Measurements from ENCODE around the gene SULT1A2.
"Not testable (repeated sequence)": the region's sequence is repeated elsewhere in the genome, so short reads cannot be mapped to it uniquely, and the experiment has no call there.

Gene SULT1A2

DNA sequence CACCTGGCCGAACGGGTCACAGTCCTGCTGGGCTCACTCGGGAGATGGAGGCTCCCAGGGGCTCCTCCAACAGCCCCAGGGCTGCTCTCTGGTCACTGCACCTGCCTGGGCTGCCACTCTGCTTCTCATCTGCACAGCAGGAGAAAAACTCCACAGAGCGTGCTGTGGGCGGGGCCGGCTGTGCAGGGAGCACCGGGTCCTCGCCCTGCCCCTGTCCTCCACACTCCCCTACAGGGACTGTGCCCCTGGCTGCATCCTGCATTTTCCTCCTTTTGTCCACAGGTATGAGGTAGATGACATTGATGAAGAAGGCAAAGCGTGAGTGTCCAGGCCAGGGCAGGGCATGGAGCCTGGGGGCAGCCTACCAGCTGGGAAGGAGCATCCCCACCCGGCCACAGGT, 5.2 kb upstream of the SULT1A2 start:
- H3K27ac ChIP-seq (ENCODE audit: insufficient read depth, low read length, poor library complexity, severe bottlenecking); H3K4me1 ChIP-seq (ENCODE audit: control insufficient read depth, insufficient read depth, low read length, poor library complexity, severe bottlenecking); H3K27me3 ChIP-seq (replicated peaks; ENCODE audit: control insufficient read depth, insufficient read depth, low read length, poor library complexity, severe bottlenecking); H3K36me3 ChIP-seq (ENCODE audit: control insufficient read depth, insufficient read depth, low read length); H3K4me3 ChIP-seq (ENCODE audit: insufficient read depth, low read depth, low read length, poor library complexity, severe bottlenecking); H3K9me3 ChIP-seq (ENCODE audit: control insufficient read depth, low read length); DNase-seq: not testable (repeated sequence)

DNA sequence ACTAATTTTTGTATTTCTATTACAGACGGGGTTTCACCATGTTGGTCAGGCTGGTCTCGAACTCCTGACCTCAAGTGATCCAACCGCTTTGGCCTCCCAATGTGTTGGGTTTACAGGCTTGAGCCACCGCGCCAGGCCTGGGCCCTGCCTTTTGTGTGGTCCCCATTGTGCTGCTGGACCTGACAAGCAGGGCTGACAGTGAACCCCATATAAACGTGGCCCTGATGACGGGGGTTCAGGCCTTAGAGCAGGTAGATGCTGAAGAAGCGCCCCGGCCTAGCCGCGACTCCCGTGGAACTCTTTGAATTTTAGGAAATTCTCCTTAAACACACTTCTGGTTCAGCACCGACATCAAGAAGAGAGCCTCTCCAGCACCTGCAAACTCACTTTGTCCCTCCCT, 4.7 kb upstream of the SULT1A2 start:
- not testable (repeated sequence) for H3K4me3 ChIP-seq (ENCODE audit: insufficient read depth, low read depth, low read length, poor library complexity, severe bottlenecking); DNase-seq; H3K4me1 ChIP-seq (ENCODE audit: control insufficient read depth, insufficient read depth, low read length, poor library complexity, severe bottlenecking); H3K36me3 ChIP-seq (ENCODE audit: control insufficient read depth, insufficient read depth, low read length); H3K27ac ChIP-seq (ENCODE audit: insufficient read depth, low read length, poor library complexity, severe bottlenecking); H3K9me3 ChIP-seq (ENCODE audit: control insufficient read depth, low read length); H3K27me3 ChIP-seq (replicated peaks; ENCODE audit: control insufficient read depth, insufficient read depth, low read length, poor library complexity, severe bottlenecking)

DNA sequence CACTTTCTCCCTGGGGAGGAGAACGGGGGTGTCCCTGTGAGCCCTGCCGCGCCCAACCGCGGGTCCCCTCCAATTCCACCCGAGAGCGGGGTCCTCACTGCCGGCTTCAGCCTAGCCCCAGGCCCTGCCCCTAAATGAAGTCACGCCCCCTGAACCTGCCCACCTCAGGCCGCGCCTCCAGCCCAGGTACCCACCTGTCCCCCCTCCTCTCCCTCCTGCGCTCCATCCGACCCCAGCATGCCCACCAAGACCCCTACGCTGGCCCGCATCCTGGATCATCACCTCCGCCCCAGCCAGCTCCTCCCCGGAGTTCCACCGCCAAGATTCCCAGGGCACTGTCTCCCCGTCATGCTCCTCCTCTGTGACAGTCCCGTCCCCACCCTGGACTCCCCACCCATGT, 4.1 kb upstream of the SULT1A2 start:
- H3K4me3 ChIP-seq (ENCODE audit: insufficient read depth, low read depth, low read length, poor library complexity, severe bottlenecking); DNase-seq; H3K27me3 ChIP-seq (replicated peaks; ENCODE audit: control insufficient read depth, insufficient read depth, low read length, poor library complexity, severe bottlenecking); H3K36me3 ChIP-seq (ENCODE audit: control insufficient read depth, insufficient read depth, low read length); H3K4me1 ChIP-seq (ENCODE audit: control insufficient read depth, insufficient read depth, low read length, poor library complexity, severe bottlenecking); H3K9me3 ChIP-seq (ENCODE audit: control insufficient read depth, low read length); H3K27ac ChIP-seq (ENCODE audit: insufficient read depth, low read length, poor library complexity, severe bottlenecking): not testable (repeated sequence)

DNA sequence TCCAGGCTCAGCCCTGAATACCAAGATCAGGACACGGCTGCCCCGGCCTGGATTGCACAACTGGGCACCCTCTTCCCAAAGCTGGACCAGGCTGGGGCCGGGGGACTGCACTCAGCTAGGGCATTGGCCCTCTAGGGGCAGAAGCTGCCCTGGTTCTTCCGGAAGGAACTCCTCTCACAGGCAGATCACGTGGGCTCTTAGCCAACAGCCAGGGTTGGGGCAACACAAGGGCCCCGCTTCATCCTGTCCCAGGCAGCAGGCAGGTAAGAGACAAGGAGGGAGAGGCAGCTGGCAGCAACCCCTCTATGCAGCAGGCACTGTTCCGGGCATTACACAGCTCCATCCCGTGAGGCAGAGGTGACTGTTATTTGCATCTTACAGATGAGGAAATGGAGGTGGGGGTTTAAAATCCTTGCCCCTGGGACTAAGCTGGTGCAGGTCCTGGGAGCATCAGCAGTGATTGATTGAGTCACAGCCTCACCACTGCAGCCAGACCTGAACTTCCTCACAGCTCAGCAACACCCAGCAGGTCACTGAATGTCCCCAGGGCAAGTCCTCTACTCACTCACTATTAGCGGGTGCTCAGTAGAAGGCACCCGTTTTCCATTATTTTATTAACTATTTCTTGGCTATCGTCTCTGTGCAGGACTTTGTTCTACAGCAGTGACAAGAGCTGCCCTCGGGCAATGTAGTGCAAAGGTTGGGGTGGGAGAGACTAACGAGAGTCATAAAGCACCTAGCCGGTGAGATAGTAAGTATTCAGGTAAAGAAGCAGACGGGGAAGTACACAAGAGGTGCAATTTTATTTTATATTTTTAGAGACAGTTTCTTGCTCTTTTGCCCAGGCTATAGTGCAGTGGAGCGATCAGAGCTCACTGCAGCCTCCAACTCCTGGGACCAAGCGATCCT, 2.8 kb upstream of the SULT1A2 start:
- not testable (repeated sequence) for H3K27ac ChIP-seq (ENCODE audit: insufficient read depth, low read length, poor library complexity, severe bottlenecking); H3K36me3 ChIP-seq (ENCODE audit: control insufficient read depth, insufficient read depth, low read length); H3K9me3 ChIP-seq (ENCODE audit: control insufficient read depth, low read length); H3K4me1 ChIP-seq (ENCODE audit: control insufficient read depth, insufficient read depth, low read length, poor library complexity, severe bottlenecking); DNase-seq; H3K4me3 ChIP-seq (ENCODE audit: insufficient read depth, low read depth, low read length, poor library complexity, severe bottlenecking); H3K27me3 ChIP-seq (replicated peaks; ENCODE audit: control insufficient read depth, insufficient read depth, low read length, poor library complexity, severe bottlenecking)

DNA sequence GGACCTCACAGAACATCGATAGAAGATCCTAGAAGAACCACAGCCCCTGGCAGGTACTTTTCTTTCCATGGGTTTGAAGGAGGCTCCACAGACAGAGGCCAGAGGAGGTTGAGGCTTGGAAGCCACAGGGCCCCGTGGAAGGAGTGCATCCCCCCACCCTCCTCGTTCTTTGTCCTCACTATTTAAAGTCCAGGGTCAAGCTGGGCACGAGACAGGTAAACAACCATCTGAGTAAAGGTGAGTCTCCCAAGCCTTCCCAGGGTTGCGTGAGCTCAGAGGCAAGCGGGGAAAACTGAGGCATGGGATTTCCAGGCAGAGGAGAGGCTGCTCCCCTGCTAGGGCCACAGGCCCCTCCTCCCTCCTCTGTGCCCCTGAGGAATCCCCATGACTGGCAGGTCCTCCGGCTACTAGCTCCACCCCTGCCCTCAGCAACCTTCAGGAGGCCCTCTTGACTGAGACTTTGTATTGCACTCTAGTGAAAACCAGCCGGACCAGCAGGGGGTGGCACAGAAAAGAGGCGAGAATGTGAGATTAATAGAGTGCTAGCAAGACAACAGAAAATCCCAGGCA, 927 bp upstream of the SULT1A2 start:
- Histone ChIP-seq H3K27me3 (replicated peaks; ENCODE audit: control insufficient read depth, insufficient read depth, low read length, poor library complexity, severe bottlenecking) (no peaks in the 10 kb centered on the region), H3K4me3 (ENCODE audit: insufficient read depth, low read depth, low read length, poor library complexity, severe bottlenecking) (no peak overlapping the region), H3K27ac (ENCODE audit: insufficient read depth, low read length, poor library complexity, severe bottlenecking) (no peak overlapping the region), H3K4me1 (ENCODE audit: control insufficient read depth, insufficient read depth, low read length, poor library complexity, severe bottlenecking) (no peaks in the 10 kb centered on the region), H3K9me3 (ENCODE audit: control insufficient read depth, low read length) (no peaks in the 10 kb centered on the region), H3K36me3 (ENCODE audit: control insufficient read depth, insufficient read depth, low read length) (no peaks in the 10 kb centered on the region)
- no peak for DNase-seq

DNA sequence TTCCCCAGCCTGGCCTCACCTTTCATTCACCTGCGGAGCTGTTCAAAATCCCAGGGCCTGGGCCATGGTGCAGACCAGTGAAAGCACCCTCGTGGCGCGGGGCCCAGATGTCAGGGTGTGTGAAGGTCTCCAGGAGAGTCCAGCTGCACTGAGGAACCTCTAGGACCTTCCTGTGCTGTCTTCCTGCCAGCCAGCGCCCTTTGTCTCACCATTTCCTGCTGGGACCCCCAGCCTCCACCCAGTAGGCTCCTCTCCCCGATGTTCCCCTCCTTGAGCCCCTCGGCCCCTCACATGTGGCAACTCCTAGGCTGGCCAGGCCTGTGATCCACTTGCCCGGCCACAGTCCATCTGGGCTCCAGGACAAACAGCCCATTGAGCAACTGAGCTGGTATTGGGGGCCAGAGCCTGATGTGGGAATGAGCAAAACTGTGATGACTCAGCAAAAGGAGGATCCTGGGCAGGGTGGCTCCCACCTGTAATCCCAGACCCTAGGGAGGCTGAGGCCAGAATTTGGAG, 677 bp downstream of the SULT1A2 start:
- Histone ChIP-seq H3K9me3 (ENCODE audit: control insufficient read depth, low read length) (no peaks in the 10 kb centered on the region), H3K27ac (ENCODE audit: insufficient read depth, low read length, poor library complexity, severe bottlenecking) (no peak overlapping the region), H3K4me3 (ENCODE audit: insufficient read depth, low read depth, low read length, poor library complexity, severe bottlenecking) (no peak overlapping the region), H3K36me3 (ENCODE audit: control insufficient read depth, insufficient read depth, low read length) (peaks cover 5% of the 10 kb centered on the region), H3K27me3 (replicated peaks; ENCODE audit: control insufficient read depth, insufficient read depth, low read length, poor library complexity, severe bottlenecking) (no peaks in the 10 kb centered on the region), H3K4me1 (ENCODE audit: control insufficient read depth, insufficient read depth, low read length, poor library complexity, severe bottlenecking) (no peaks in the 10 kb centered on the region)
- DNase-seq = no peak

DNA sequence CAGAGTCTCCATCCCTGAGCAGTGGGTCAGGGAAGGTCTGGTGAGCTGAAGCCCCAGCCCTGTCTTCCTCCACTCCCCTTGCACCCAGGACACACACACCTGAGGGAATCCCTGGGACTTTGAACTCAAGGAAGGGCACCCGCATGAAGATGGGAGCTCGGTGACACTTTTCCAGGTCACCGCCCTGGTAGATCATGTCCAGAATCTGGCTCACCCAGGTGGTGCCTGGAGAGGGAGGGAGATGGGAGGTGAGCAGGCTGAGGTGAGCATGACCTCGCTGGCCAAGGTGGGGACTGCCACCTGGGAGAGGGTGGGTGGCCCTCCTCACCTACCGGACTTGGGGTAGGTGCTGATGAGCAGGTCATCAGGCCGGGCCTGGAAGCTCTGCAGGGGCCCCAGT, 1.4 kb downstream of the SULT1A2 start:
- DNase-seq; H3K4me1 ChIP-seq (ENCODE audit: control insufficient read depth, insufficient read depth, low read length, poor library complexity, severe bottlenecking); H3K4me3 ChIP-seq (ENCODE audit: insufficient read depth, low read depth, low read length, poor library complexity, severe bottlenecking); H3K9me3 ChIP-seq (ENCODE audit: control insufficient read depth, low read length); H3K27ac ChIP-seq (ENCODE audit: insufficient read depth, low read length, poor library complexity, severe bottlenecking); H3K27me3 ChIP-seq (replicated peaks; ENCODE audit: control insufficient read depth, insufficient read depth, low read length, poor library complexity, severe bottlenecking): not testable (repeated sequence)
- H3K36me3 ChIP-seq (ENCODE audit: control insufficient read depth, insufficient read depth, low read length) = peaks cover 12% of the 10 kb centered on the region

DNA sequence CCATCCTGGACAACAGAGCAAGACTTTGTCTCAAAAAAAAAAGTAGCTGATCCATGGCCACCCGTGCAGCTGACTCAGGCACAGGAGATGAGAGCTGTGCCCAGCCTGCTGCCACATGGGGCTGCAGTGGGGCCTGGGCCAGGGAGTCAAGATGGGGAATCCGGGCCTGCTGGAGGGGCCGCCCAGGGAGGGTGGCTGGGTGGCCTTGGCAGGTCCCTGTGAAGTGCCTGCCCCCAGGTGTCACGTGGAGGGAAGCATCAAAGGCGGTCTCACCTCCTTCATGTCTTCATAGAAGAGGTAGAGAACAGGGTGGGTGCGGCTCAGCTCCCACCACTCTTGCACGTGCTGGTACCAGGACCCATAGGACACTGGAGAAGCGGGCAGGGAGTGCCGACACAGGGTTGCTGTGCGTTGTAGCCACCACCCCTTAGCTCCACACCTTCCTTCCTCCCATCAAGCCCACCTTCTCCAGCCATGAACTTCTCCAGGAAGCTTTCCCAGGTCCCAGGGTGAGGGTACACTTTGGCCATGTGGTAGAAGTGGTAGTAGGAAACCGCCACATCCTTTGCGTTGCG, 3.8 kb downstream of the SULT1A2 start:
- no peak for DNase-seq
- H3K27ac ChIP-seq (ENCODE audit: insufficient read depth, low read length, poor library complexity, severe bottlenecking) = no peak overlapping the region
- no peaks in the 10 kb centered on the region for H3K9me3 ChIP-seq (ENCODE audit: control insufficient read depth, low read length)
- no peak overlapping the region for H3K4me3 ChIP-seq (ENCODE audit: insufficient read depth, low read depth, low read length, poor library complexity, severe bottlenecking)
- no peaks in the 10 kb centered on the region for H3K4me1 ChIP-seq (ENCODE audit: control insufficient read depth, insufficient read depth, low read length, poor library complexity, severe bottlenecking)
- H3K36me3 ChIP-seq (ENCODE audit: control insufficient read depth, insufficient read depth, low read length) = peaks cover 35% of the 10 kb centered on the region
- no peaks in the 10 kb centered on the region for H3K27me3 ChIP-seq (replicated peaks; ENCODE audit: control insufficient read depth, insufficient read depth, low read length, poor library complexity, severe bottlenecking)

DNA sequence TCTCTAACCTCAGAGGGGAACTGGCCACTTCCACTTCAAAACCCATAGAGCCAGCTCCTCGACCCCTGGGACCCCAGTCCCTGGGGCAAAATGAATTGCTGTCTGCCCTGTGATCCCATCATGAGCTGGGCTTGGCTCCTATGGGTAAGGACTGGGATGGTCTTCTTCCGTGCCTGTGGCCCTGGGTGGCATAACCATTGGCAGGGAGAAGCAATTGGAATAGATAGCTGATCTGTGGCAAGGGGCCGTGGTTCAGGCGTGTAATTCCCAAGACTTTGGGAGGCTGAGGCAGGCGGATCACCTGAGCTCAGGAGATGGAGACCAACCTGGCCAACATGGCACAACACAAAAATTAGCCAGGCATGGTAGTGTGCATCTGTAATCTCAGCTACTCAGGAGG, 4.3 kb downstream of the SULT1A2 start:
- peaks cover 38% of the 10 kb centered on the region for H3K36me3 ChIP-seq (ENCODE audit: control insufficient read depth, insufficient read depth, low read length)
- DNase-seq = no peak
- H3K4me3 ChIP-seq (ENCODE audit: insufficient read depth, low read depth, low read length, poor library complexity, severe bottlenecking) = no peak overlapping the region
- H3K4me1 ChIP-seq (ENCODE audit: control insufficient read depth, insufficient read depth, low read length, poor library complexity, severe bottlenecking) = no peaks in the 10 kb centered on the region
- H3K9me3 ChIP-seq (ENCODE audit: control insufficient read depth, low read length) = no peaks in the 10 kb centered on the region
- H3K27me3 ChIP-seq (replicated peaks; ENCODE audit: control insufficient read depth, insufficient read depth, low read length, poor library complexity, severe bottlenecking) = no peaks in the 10 kb centered on the region
- H3K27ac ChIP-seq (ENCODE audit: insufficient read depth, low read length, poor library complexity, severe bottlenecking) = no peak overlapping the region

DNA sequence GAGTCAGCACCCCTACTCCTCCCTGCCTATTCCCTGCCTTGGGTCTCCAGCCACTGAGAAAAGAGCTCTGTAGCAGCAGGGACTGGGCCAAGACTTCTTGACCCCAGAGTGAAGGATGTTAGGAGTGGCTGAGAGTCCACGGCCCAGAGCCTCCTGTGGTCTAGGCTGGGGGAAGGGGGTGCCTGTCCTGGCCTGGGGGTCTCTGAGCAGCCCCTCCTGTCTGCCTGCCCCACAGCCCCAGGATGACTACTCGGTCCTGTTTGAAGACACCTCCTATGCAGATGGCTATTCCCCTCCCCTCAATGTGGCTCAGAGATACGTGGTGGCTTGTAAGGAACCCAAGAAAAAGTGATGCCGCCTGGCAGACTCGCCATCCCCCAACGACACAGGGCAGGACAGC, 5.5 kb downstream of the SULT1A2 start:
- DNase-seq = no peak
- Histone ChIP-seq H3K36me3 (ENCODE audit: control insufficient read depth, insufficient read depth, low read length) (peaks cover 50% of the 10 kb centered on the region), H3K4me1 (ENCODE audit: control insufficient read depth, insufficient read depth, low read length, poor library complexity, severe bottlenecking) (no peaks in the 10 kb centered on the region), H3K9me3 (ENCODE audit: control insufficient read depth, low read length) (no peaks in the 10 kb centered on the region), H3K27ac (ENCODE audit: insufficient read depth, low read length, poor library complexity, severe bottlenecking) (no peak overlapping the region), H3K27me3 (replicated peaks; ENCODE audit: control insufficient read depth, insufficient read depth, low read length, poor library complexity, severe bottlenecking) (no peaks in the 10 kb centered on the region), H3K4me3 (ENCODE audit: insufficient read depth, low read depth, low read length, poor library complexity, severe bottlenecking) (no peak overlapping the region)

Data from effector memory CD4-positive, alpha-beta T cell (primary cell).